GM21576 (cell line): Measurements from ENCODE around the gene BHLHE40.

Source experiments
- ATAC-seq: cut with Tn5 transposase; IDR thresholded peaks from one replicate; pipeline ENCODE4 v1.9.1; 2021; ENCODE audit warnings: mild to moderate bottlenecking, moderate library complexity; ENCODE audit not compliant: unreplicated experiment

Gene BHLHE40

DNA sequence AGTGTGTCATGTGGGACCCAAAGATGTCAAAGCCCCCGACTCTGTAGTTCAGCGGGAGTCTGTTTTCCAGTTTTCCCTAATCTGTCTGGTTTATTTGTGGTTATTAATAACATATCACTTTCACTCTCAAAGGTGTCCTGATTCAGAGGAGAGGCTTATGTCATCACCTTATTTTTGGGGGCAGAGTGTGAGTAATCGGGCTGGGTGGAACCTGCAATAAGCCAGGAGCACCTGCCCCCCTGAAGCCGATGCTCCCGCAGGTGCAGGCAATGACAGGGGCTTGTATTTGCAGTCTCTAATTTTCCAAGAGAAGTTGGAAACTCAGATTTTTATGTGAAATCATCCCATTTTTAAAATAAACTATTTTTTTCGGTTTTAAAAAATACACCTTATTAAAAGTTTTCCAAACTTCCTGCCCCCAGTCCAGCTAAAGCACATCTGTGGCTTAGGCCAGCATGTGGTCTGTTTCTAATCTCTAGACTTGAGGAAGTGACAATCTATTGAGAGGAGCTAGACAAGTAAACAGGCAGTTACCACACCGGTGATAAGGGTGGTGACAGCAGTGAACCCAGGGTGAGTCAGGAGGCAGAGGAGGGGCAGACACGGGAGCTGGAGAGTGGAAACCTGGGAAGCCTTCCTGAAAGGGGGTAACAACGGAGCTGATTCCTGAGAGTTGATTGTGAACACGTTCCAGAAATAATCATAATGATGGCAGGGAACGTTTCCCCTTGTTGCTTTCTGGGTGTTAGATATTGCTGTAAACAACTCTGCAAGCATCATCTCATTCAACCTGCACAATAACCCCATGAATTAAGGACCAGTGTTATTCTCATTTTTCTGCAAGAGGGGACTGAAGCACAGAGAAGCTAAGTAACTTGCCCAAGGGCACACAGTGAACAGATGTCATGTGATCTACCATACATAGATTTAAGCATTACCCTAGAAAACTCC is 37.2 kb downstream of the BHLHE40 start:
- ATAC-seq: peak; percentile 67

DNA sequence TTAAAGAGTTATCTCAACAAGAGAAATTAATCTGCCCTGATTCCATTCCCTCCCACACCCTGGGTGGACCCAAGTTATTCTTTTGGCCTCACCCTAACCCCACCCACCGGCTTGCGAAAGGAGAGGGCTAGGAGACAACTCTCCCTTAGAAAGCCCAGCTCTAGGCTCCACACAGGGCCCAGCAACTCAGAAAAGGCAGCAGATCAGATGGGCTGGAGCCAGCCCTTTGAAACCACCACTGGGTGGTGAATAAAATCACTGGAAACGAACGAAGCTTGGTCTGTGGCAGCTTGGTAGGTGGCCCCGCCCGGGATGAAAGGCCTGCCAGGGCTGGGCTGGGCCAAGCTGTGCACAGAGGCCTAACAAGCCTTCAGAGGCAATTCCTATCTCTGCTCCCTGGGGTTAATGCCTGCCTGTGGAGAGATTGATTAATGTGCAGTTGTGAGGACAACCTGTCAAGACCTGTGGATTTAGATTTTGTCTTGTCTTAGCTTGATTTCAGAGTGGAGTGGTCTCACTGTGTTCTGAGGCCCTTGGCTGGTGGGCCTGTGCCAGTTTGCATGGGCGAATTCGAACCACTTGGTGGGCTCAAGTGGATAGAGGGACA is 38.8 kb downstream of the BHLHE40 start:
- no peak for ATAC-seq

DNA sequence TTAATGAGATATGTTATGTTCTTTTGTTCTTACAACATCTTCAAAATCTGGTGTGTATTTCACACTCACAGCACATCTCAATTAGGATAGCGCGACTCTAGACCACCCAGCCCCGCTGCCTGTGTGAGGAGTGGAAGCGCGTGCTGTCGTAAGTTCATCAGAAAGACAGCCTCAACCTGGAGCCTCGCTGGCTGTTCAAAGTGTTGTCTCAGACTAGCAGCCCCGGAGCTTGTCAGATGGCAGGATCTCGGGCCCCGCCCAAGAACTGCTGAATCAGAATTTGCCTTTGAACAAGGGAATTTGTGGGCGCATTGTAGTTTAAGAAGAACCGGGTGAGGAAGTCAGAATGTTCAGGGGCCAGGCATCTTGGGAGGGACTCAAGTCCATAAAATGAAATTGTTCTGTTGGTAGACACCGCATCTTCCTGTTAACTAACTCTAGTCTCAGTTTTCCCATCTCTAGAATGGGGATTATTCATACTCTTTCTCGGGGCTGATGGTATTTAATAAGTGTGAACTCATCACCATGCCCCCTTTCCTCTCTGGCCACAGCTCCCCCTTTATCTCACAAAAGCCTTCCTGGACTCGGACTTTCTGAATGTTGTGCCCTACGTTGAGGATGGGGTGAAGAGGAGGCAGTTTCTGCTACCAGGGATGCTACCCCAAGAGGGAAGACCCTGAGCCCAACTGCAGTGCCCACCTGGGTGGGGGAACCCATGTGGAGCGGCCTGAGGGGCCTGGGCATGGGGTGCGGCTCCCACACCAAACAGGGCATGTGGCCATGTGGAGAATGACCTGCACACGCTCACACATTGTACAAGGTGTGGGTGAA is 40.4 kb downstream of the BHLHE40 start:
- no peak for ATAC-seq

DNA sequence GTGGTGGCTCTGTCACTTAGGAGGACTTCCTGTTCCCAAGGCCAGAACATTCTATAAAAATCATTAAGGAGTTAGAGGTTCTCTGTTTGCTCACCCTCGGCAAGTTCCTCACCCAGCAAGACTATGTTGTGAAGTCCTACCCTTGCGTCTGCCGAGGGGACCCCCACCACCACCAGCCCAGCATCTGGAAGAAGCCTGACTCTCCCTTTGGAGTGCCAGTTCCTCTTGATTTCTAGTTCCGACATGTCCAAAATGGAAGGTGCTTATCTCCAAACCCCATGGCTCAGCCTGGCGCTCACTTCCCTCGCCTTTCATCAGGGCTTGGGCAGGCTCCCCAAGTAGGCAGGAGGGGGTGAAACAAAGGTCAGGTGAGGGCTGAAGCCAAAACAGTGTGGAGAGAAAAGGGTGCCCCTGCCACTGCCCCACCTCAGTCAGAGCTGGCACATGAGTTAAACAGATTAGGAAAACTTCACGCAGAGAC is 41.0 kb downstream of the BHLHE40 start:
- no peak for ATAC-seq

DNA sequence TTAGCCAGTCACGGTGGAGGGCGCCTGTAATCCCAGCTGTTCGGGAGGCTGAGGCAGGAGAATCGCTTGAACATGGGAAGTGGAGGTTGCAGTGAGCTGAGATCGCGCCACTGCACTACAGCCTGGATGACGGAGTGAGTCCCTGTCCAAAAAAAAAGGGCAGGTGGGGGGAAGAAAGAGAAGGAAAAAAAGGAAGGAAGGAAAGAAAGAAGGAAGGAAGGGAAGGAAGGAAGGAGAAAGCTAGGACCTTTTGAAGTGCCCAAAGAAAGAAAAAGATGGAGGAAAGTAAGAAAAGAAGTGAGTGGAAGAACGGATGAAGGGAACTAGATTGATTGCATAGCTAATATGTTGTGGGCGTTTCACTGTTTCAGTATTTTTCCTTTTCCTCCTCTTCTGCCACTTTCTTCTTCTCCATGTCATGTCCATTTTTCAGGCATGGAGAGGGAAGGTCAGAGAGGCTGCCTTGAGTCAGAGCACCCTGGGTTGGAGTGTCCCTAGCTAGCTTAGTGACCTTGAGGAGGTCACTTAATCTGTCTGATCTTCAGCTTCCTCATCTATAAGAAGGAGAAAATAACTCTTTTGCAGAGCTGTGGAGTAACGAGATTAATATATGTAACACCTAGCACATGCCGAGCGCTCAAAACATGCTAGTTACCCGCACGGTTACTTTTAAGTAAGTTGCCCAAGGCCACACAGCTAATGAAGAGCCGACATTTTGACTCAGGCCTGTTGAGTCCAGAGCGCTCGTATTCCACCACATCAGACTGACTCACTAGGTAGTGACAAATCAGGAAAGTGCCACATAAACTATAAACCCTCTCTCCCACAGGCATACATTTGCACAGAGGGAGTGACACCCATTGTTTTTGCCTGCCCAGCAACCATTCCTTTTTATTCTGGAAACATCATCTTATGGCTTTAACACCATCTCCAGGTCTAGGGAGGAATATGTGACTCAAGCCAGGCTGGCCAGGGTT is 42.2 kb downstream of the BHLHE40 start:
- ATAC-seq: no peak

DNA sequence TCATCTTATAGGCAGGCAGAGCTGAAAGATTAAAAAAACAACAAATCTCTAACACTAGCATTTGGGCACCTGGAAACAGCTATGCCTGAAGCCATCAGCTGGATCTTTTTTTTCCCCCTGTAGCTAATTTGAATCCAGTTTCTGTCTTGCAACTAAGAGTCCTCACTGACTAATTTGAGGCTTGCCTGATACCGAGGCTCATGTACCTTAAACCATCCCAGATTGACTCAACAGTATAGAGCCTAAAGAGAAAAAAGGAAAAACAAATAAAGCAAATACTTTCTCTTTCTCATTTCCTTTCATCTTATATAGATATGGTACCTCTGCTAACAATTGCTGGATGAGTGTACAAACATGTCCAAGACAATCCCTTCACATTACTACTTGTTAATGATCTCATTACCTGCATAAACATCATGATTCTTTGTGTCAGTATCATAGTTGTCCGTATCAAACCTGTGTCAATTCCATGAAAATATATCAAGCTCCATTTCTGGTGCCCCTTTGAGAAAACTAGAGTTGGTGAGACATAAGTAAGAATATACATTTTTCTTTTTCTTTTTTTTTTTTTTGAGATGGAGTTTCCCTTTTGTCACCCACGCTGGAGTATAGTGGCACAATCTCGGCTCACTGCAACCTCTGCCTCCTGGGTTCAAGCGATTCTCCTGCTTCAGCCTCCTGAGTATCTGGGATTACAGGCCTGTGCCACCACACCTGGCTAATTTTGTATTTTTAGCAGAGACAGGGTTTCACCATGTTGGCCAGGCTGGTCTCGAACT is 43.1 kb downstream of the BHLHE40 start:
- ATAC-seq: peak; percentile 67

DNA sequence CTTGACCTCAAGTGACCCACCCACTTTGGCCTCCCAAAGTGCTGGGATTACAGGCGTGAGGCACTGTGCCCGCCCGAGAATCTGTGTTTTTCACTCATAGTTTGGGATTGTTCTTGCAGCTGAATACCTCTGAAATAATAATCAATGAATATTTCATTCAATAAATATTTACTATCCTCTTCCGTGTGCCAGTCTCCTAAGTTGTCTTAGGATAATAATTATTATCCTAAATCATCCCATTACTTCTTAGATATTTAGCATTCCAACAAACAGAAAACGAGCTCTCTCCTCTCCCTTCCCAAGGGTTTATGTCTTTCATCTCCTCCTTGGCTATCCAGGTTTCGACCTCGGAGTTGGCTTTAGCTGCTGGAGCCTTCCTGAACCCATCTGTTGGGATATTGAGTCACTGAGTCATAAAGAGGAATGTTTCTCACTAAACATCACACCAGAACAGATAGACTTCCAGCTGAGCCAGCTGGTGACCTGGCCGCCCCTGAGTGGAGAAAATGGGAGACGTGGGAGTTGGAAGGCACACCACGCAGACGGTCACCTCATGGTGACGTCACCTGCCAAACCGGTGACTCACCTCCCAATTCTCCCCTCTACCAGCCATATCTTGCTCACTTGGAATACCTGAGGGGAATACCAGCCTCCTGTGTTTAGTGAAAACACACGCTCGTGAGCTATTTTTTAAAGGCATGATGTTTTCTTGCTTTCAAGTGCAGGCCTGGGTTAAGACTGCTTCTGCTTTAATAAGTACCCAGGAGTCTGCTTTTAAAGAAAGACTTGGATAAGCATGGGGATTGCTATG is 43.9 kb downstream of the BHLHE40 start:
- no peak for ATAC-seq

DNA sequence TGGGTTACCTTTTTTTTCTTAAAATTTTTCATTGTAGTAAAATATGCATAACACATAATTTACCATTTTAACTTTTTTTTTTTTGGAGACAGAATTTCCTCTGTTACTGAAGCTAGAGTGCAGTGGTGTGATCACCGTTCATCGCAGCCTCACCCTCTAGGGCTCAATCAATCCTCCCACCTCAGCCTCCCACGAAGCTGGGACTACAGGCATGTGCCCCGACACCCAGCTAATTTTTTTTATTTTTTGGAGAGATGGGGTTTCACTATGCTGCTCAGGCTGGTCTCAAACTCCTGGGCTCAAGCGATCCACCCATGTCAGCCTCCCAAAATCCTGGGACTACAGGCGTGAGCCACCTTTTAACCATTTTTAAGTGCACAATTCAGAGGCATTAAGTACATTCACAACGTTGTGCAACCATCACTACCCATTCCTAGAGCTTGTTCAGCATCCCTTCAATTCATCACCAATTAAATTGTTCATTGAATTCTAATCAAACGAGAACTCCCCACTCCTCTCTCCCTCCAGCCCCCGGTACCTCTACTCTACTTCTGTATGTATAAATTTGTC is 44.6 kb downstream of the BHLHE40 start:
- no peak for ATAC-seq

DNA sequence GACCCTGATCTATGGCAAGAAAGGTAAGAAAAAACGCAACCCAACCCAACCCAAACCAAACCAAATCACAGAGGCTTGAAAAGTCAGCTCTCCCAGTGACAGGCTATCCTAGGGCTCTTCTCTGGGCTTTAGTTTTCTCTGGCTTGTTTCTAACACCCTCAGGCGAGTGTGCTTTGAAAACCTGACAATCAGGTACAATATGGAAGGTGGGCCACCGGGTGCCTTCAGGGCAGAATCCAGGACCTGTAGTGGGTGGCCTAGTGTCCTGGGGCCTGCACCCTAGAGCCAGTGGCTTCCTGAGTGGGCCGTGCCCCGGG is 46.8 kb downstream of the BHLHE40 start:
- no peak for ATAC-seq

DNA sequence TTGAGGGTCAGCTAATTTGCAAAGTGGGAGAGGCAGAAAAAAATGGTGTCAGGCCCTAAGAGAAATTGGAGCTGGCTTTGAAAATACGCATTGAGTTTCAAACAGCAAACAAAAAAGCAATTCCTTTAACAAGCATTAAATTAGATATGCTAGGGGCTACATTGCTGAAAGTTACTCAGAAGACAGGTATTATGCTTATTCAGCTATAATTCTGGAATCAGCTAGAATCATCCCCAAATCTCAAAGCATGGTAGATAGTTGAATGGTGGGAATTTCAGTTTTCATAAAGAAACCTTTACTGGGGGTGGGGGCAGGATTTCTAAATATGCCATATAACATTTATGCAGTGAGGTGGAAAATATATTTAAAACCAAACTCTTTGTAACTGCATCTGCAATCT is 50.5 kb downstream of the BHLHE40 start:
- no peak for ATAC-seq

DNA sequence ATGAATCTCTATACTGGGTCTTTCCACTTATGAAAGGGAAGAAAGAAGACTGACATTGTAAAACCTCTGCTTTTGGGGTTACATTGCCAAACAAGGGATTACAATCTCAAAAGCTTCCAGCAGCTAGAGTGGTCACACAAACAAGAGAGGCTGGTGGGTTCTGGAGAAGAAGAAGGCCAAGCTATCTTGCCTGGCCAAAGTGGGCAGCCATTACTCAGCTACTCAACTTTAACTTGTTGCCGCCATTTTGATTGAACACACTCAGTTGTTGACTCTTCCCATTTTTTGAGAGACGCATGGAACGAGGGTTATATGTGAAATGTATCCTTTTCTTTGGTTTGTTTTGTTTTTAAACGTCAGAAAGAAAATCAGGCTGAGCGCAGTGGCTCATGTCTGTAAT is 50.9 kb downstream of the BHLHE40 start:
- no peak for ATAC-seq

DNA sequence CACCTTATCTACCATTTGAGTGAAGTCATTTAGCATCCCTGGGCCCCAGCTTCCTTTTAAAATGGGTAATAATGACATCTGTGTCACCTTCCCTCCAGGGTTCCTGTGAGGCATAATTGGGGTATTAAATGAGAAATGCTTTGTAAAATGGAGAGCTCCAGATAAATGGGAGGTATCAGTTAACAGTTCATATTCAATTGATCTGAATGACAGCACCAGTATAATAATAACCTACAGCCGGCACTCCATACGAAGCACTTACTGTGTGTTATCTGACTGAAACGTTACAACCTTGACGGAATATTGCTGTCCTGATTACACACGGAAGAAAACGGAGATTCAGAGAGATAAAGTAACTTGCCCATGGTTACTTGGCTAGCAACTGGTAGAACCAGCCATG is 53.6 kb downstream of the BHLHE40 start:
- no peak for ATAC-seq
